OCI-M1 (cell line): ENCODE data around the gene NRROS.
"Not testable (repeated sequence)": the region's sequence is repeated elsewhere in the genome, so short reads cannot be mapped to it uniquely, and the experiment has no call there.

Experiments
- DNase-seq: peaks from one replicate; lab custom pipeline; 2025; lab: John Stamatoyannopoulos, UW

The NRROS gene

DNA sequence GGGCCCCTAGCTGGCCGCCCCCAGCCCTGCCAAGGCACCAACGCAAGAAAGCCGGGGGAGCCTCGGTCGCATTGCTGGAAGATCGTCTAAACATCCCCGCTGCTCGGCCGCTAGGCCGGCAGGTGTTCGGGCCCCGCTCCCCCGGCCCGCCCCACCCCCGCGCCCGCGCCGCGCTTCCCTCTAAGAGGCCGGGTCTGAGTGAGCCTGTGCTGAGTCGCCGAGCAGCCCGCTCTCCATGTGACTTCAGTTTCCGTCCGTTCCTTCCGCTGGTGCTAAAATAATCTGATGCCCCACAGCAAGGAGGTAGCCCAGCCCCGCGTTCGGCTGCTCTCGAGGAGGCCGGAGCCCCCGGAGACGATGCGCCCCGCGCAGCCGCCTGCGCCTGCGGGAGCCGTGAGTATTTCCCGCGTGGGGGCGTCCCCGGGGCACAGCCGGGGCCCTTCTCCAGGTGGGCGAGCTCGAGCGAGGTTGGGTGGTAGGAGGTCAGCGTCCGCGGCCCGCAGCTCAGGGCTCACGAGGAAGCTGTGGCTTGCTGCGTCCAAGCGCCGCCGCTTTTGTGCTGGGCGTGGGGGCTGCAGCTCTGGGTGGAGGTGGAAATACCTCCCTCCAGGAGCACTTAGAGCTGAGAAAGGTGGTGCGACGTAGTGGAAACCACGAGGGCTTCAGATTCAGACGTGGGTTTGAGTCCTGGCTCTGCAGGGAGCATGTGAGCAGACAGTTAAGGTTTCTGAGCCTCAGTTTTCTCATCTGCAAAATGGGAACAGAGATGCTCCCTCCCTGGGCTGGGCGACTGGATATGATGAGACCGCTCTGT lies at the start of gene NRROS:
Gene NRROS, plus strand, starts transcription at position 212 of the 814 bp plus-strand sequence. CDS start 14,846 bp downstream, outside the sequence.
- peak; percentile 78 for DNase-seq

DNA sequence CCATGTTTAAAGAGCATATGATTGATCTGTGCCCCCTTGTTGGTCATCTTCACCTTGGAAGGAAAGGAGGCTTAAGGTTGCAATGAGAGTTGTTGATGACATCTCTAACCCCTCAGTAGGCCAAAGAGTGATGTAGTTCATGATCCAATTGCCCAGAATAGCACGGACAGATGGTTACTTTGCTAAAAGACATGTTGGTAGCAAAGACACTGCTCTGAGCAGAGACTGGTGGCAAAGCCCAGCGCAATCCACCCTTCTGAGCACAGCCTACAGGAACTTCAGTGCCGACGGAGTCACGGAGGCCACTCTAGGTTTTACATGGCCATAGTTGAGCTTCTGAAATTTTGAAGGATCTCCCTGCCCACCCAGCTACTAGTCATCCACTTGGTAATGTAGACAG lies 49.2 kb upstream of the NRROS start:
- DNase-seq, result no peak

DNA sequence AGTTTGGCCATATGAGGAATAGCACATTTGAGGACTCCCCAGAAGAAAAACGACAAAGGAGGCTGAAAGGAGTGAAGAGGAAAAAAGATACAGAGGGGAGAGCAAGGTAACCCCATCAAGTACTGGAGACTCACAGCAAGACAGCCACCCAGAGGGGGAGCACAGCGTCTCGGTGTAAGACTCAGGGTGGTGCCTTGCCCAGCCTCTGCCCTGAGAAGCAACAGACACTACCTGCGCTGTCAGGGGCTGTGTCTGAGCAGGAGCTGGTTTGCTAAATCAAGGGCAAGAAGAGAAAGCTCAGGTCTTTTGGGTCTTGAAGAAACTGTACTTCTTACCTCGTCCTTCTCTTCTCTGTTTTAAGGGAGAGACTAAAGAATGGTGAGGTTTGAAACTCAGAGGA lies 43.1 kb upstream of the NRROS start:
- no peak for DNase-seq

DNA sequence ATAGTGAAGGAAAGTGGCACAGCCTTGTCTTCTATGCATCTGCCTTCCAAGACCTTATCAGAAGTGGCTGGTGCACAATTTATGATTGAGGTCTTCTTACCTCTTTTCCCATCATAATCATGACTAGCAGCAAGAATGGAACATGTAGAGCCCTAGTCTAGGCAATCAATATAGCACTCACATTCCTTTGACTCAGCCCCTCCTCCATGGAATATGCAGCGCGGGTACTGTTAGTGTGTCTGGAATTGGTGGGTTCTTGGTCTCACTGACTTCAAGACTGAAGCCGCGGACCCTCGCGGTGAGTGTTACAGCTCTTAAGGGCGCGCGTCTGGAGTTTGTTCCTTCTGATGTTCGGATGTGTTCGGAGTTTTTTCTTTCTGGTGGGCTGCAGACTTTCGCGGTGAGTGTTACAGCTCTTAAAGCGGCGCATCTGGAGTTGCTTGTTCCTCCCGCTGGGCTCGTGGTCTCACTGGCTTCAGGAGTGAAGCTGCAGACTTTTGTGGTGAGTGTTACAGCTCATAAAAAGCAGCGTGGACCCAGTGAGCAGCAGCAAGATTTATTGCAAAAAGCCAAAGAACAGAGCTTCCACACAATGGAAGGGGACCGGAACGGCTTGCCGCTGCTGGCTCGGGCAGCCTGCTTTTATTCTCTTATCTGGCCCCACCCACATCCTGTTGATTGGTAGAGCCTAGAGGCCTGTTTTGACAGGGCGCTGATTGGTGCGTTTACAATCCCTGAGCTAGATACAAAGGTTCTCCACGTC lies 41.3 kb upstream of the NRROS start:
- DNase-seq, result peak; percentile 52

DNA sequence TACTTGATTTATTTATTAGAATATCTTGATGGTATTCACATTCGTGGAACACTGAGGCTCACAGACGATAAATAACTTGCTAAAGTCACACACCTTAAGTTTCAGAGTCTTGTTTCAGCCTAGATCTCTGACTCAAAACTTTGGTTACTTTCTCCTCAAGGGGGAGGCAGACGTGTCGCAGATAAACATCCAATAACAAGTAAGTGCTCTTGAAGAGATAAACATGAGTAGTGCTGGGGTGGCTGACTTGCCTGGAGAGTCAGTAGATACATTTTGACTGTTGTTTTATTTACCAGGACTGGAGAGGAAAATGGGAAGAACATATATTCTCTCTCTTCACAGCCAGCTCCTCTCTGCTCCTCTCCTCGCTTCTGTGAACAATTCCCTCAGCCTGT lies 39.8 kb upstream of the NRROS start:
- DNase-seq, result peak; percentile 10

DNA sequence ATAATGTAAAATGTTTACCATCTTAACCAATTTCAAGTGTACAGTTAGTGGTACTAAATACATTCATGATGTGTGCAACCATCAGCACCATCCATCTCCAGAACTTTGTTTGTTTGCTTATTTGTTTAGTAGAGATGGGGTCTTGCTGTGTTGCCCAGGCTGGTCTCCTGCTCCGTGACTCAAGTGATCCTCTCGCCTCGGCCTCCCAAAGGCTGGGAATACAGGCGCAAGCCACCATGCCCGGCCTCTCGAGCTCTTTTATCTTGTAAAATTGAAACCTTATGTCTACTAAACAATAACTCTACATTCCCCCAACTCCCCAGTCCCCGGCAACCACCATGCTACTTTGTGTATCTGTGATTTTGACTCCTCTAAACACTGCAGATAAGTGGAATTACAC lies 39.1 kb upstream of the NRROS start:
- DNase-seq, result no peak

DNA sequence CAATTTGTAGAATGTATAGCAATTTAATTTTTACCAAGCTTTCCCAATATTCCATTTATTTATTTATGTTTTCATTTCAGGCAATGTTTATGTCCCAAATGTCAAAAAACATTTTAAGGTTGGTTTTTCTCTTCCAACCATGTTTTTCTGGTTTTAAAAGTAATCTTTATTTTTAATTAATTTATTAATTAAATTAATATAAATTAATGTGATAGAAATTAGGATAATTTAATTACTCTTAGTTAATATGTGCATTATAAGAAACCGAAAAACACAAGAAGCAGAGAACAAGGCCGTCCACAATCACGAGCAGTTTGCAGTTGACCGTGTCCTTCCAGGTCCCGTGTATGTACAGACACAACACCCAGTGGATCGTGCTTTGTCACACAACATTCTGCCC lies 36.8 kb upstream of the NRROS start:
- DNase-seq, result no peak

DNA sequence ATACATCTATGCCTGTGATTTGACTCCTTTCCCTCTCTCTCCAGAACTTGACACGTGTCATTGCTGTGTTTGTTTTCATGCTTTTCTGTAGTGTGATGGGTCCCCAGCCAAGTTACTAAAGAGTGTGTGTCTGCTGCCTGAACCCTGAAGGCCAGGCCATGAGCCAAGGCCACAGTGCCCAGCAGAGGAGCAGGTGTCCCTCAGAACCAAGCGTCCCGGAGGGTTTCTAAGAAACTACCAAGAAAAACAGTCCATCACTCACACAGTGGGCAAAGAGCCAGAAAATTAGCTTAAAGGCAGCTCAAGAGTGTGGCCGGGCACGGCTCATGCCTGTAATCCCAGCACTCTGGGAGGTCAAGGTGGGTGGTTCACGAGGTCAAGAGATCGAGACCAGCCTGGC lies 35.8 kb upstream of the NRROS start:
- DNase-seq, result peak; percentile 32

DNA sequence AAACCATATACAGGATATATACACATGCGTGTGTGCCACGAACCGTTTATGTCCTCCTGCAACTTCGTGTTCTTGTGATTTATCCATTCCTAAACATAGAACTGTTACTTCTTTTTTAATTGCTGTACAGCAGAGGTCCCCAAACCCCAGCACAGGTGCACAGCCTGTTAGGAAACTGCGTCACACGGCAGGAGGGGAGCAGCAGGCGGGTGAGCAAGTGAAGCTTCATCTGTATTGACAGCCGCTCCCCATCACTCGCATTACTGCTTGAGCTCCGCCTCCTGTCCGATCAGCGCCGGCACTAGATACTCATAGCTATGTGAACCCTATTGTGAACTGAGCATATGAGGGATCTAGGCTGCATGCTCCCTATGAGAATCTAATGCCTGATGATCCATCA lies 34.9 kb upstream of the NRROS start:
- DNase-seq, result no peak

DNA sequence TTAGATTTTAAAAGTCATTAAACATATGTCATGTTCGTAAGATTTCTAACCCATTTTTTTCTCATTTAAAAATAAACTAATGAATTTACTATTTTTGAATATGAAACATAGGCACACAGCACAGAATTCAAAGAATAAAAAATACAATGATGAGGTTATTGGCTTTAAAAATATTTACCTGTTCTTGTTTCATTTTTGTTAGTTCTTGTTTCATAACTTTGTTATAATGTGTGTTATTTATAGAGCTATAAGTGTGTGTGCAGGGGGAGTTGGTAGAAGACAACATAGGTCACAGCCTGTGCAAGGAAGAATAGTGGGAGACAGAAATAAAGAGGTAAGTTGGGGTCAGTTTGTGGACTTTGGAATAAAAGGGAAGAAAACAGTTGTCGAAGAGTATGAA lies 30.8 kb upstream of the NRROS start:
- no peak for DNase-seq

DNA sequence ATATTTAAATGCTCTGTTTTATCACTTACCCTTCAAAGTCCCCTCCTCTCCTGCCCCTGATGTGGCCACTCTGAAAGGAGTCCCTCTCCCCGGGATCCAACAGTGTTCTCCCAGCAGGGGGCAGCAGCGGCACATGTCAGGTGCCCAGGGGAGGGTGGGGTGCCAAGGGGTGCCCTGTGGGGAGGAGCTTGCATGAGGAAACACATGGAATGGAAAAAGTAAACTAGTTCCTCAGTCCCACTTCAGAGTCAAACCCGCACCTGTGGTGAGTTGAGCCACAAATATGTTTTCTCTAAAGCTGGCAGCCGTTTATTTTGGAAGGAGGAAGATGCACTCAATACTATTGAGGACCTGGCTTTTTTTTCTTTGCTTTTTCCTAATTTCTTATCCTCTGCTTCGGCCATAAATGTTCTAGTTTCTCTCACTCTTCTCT lies 30.1 kb upstream of the NRROS start:
- DNase-seq, result peak; percentile 93

DNA sequence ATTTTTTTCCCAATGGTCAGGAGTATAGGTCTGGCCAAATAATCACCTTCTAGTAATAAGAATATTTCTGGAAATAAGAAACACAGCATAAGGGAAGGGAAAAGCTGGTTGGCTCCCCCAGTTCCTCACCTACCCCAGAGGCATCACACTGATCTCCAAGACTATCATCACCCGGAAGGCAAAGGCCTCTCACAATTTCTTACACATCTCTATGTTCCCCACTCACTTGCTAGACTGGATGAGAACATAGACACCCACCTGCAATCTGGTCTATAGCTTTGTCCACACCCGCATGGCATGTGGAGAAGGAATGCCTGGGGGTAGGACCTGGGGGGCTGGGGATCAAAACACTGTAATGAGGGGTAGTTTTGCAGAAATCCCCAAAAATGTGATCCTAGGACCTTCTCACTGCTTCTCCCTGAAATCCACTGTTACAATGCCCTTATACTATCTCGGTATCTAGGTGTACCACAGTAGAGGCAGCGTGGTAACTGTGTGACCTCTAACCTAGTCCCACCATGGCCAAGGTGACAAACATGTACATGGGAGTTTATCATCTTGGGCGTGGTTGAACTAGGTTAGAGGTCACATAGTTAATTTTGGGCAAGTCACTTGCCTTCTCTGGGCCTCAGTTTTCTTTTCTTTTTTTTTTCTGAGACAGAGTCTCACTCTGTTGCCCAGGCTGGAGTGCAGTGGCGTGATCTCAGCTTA lies 29.5 kb upstream of the NRROS start:
- DNase-seq, result peak; percentile 32

DNA sequence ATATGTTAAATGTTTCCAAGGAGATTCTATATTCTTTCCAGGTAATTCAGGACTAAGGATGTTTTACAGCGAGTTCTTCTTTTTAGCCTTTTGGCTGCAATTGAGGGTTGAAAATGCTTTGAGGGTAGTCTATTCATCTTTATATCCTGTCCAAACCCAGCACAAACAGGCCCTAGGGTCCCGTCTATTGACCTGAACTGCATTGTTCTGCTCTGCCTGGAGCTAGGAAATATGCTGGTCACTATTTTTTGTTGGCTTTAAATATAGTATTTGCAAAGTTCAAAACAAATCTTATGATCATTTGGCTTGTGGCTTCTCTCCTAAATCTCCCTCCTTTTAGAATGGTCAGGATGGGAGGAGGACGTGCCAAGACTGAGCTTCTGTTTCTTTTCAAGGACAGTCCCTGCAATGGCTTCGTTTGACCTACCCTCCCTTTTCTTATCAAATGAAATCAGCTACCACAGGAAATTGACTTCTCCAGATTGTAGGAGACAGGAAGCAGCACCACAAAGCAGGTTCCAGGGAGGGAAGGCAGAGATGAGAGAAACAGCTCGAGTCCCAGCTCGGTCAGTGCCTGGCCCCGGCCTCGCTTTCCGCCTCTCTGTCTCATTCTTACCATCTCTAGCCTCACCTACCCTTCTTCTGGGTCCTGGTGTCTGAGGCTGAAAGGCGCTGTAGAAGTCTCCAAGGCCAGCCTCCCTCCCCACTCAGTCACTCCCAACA lies 27.6 kb upstream of the NRROS start:
- DNase-seq, result peak; percentile 73

DNA sequence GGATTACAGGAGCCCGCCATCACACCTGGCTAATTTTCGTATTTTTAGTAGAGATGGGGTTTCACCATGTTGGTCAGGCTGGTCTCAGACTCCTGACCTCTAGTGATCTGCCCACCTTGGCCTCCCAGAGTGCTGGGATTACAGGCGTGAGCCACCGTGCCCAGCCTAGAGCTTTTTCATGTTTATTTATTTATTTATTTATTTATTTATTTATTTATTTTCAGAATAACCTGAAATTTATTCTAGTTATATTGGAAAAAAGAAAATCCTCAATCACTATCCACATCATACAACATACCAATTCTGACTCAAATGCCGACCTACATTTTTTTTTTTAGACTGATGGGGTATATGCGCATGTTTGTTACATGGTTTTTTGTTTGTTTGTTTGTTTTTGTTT lies 24.3 kb upstream of the NRROS start:
- DNase-seq, result not testable (repeated sequence)

DNA sequence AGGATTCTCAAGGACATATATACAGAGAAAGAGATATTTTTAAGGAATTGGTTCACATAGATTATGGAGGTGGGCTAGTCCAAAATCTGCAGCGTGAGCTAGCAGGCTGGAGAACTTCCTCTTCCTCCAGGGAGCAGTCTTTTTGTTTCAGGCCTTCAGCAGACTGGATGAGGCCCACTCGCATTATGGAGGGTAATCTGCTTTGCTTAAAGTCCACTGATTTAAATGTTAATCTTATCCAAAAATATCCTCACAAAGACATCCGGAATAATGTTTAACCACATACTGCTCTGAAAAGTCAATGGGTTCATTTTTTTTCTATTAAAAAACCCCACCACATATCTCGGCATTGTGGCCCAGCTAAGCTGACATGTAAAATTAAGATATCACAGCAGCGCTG lies 22.2 kb upstream of the NRROS start:
- peak; percentile 73 for DNase-seq

DNA sequence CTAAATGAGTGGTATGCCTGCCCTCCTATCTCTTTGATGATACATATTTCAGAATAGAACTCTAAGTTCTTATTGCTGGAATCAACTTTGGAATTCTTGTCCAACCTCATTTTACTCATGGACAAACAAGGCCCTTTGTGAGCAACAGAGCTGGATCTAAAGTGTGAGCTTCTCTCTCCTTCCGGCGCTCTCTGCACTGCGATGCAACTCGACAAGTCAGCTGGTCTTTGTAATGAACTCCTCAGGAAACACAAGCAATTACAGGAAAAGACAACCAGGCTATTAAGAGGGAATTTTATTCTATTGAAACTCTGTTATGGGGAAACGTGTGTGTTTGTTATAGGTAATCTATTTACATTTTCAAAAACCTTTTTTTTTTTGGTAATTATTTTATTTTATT lies 20.3 kb upstream of the NRROS start:
- DNase-seq, result no peak

DNA sequence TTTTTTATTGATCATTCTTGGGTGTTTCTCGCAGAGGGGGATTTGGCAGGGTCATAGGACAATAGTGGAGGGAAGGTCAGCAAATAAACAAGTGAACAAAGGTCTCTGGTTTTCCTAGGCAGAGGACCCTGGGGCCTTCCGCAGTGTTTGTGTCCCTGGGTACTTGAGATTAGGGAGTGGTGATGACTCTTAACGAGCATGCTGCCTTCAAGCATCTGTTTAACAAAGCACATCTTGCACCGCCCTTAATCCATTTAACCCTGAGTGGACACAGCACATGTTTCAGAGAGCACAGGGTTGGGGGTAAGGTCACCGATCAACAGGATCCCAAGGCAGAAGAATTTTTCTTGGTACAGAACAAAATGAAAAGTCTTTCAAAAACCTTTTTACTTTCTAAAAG lies 19.9 kb upstream of the NRROS start:
- not testable (repeated sequence) for DNase-seq

DNA sequence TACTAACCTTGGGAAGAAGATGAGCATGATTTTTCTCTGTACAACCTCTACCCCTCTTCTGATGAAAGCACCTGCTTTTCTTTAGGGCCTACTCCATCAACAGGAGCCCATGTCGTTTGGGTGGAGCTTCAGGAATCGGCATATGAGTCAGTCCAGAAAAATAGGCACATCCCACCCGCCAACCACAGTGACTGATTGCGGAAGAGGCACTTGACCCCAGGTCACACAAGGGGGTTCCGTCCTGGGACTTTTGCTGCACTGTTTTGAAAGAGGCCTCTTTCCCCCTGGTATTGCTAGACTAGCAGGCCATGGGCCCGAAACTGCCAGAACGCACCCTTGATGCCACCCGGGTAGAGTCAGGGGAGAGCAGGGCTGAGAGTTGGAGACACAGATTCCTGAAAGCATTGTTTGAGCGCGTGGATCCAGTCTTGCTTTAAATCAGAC lies 19.3 kb upstream of the NRROS start:
- DNase-seq, result no peak

DNA sequence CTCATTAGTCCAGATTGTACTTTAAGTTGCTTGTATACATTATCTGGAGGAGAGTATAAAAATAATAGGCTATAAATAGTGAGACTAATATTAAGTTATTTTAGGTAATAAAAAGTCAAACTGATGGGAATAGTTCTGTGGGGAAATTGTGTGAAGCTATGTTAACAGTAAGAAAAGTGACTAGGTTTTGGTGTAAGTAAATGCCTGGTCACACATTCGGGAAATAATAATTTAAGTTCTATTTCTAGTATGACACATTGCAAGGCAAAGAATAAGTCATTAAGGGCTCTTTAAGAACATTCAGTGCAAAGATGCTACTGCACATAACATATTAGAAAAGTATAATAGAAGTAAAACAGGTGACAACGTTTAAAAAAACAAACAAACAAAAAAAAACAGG lies 18.8 kb upstream of the NRROS start:
- no peak for DNase-seq

DNA sequence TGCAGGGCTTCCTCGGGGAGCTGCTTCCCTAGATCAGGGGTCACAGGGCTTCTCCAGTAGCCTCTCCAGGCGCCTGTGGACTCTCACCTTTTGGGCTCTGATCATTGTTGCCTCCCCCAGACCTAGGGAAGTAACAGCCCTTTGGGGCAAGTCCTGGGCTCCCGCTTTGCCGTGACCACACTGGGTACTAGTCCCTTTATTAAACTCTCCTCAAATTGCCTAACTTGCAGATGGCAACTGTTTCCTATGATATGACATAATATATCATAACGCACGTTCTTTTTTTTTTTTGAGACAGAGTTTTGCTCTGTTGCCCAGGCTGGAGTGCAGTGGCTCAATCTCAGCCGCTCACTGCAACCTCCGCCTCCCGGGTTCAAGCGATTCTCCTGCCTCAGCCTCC lies 17.9 kb upstream of the NRROS start:
- no peak for DNase-seq

DNA sequence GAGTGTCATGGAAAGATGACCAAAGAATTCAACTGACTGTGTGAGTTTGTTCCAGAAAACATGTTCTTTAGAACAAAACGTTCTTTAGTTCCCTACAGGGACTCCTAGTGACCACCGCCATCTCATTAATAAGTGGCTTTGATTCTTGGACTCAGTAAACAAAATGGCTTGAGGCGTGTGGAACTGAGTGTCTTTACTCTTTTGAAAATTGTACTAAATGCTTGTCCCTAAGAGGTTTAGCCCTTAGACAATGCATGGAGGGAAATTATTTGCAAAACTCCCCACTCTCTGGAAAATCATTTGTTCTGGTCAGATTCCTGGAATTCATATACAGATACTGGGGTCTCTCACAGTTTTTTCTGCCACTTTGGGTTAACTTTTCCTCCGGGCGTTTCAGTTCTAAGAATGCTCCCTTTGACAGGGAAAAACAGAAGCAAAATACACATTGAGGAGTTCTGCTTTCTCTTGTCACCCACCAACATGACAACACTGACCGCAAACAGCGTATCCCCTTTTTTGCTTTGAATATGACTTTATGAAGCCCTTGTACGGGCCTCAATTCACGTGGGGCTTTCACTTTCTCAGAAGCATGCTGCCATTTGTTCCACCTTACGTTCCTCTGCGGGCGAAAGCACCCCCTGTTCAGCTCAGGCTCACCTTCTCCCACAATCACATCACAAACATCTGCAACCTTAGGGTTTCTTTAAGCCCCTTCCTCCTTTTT lies 15.3 kb upstream of the NRROS start:
- DNase-seq, result peak; percentile 58
